HG03159 (cell line): ENCODE data around the gene GRB14.
"Not testable (repeated sequence)": the region's sequence is repeated elsewhere in the genome, so short reads cannot be mapped to it uniquely, and the experiment has no call there.

ENCODE experiments used
- ATAC-seq: cut with Tn5 transposase; IDR thresholded peaks from one replicate; pipeline ENCODE4 v1.9.1; 2021; ENCODE audit warnings: mild to moderate bottlenecking, moderate library complexity; ENCODE audit not compliant: unreplicated experiment

Gene GRB14

DNA sequence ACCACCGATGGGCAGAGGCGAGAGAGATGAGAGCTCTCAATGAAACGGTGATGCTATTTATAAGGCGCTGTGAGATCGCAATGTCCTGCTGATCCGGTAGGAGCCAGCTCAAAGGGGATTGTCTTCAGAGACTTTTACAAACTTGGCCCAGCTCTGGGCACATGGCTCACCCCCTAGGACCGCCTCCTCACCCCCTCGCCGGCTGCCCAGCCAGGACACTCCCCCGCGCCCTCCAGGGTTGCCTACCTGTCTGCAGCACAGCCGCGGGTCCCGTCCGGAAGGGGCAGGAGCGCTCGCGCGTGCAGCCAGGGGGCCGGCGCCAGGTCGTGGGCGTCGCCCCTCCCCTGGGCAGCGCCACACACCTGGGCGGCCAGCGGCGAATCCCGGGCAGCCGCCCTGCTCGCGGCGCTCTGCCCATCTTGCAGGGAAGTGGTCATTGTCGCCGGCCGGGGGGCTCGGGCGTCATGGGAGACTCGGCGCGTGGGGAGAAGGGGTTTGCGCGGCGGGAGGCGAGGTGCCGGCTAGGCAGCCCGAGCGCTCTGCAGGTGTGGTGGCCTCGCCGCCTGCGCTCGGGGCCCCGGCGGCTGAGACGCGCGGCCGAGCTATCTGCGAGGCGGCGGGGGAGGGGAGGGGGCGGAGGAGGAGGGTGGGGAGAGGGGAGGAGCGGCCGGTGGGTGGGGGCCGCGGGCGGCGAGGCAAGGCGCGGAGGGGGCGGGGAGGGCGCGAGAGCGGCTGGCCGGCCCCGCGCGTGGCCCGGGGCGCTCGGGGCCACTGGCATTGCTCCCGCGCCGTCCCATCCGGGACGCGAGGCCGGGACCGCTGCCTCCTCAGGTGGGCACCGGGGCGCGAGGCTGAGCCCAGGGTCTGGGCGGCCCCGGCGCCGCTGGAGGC is at the start of gene GRB14:
Gene GRB14 (minus strand): TSS at position 610 of the 891 bp plus-strand sequence. CDS start 173 bp downstream, at position 437.
- no peak for ATAC-seq

- no peak for ATAC-seq
Observed at GRCh38 chr2:164669291-164669690, 48.0 kb upstream of the GRB14 start.

DNA sequence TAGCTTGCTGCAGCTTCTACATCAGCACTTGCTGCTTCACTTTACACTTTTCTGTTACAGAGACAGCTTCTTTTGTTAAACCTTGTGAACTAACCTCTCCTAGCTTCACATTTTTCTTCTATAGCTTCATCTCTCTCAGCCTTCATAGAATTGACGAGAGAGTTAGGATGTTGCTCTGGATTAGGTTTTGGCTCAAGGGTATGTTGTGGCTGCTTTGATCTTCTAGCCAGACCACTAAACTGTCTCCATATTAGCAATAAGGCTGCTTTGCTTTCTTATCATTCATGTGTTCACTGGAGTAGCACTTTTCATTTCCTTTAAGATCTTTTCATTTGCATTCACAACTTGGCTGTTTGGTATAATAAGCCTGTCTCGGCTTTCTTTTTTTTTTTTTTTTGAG is 46.3 kb upstream of the GRB14 start:
- ATAC-seq: no peak

DNA sequence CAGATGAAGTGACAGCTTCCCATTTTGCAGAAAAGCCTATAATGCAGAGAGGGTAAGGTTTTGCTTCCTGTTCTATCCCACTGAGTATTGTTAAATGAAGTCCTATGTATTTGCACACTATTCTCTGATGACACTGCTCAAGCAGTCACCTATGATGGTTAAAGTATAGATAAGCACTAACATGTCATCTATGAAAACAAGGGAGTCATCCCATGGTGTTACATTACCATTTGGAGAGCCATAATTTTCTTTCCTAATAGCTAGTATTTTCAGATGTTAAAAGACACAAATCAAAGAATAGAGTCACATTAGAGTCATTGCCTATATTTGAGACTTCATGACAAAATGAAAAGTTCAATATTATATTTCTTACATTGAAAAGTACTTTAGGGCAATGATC is 42.8 kb upstream of the GRB14 start:
- no peak for ATAC-seq

DNA sequence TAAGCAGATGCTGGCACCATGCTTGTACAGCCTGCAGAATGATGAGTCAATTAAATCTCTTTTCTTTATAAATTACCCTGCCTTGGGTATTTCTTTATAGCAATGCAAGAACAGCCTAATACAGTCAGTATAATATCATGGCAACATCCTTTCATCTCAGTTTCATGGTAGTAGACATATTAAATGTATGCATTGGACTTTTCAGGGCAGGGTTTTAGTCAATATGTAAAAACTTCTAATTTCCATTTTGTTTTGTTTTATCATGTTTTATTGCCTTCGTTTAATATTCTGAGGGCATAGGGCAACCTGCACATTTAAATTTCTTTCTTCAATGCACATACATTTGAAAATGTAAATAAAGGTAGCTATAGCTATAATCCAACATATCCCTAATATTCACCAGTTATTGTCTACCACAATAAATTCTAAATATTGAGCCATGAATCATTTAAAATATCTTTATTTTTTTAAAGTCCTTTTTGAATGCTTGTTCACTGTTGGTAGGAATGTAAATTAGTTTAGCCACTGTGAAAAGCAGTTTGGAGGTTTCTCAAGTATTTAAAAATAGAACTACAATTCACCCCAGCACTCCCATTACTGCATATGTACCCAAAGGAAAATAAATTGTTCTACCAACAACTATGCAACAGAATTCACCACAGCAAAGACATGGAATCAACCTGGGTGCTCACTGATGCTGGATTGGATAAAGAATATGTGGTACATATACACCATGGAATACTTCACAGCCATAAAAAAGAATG is 41.8 kb upstream of the GRB14 start:
- ATAC-seq: no peak

- ATAC-seq: no peak
Observed at GRCh38 chr2:164662066-164662465, 40.8 kb upstream of the GRB14 start.

DNA sequence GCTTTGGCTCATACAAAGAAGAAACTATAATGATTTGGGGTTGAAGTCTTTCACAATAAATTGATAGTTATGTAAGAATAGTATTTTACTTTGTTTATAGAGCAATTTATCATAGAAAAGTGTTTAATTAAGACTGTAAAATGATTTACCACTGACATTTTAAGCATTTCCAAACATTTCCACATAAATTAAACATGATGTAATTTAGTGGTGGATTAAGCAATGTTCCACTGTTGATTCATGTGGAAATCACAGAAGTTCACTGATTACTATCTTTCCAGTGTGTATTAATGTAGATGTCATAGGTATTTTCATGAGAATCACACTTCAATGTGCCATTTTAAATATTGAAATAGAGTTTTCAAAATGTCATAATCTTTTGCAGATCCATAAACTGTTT is 40.1 kb upstream of the GRB14 start:
- no peak for ATAC-seq

DNA sequence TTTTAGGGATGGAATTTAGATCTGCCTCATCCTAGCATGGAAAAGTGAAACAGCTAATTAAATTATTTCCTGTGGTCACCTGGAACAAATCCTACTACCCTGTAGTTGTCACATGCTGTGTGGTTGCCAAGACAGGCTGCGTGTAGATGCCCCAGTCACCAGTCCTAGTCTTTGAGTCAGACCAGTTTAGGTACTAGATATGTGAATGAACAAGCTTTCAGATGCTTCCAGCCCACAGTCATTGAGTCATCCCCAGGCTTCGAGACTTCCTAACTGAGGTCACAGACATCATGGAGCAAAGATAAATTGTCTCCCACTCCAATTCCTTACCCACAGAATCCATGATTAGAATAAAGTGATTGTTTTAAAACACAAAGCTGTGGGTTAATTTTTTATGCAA is 35.8 kb upstream of the GRB14 start:
- no peak for ATAC-seq

DNA sequence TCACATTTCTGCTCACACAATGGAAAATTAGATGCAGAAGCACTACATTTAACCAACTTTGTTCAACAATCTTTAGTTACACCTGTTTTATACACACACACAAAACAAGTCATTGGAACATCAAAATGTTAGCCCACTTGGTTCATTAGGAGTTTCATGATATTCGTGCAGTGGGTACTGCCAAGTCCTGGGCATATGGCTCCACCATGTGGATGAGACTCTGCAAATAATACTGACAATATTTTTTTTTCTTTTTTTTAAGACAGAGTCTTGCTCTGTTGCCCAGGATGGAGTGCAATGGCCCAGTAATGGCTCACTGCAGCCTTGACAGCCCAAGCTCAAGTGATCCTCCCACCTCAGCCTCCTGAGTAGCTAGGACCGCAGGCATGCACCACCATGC is 34.5 kb upstream of the GRB14 start:
- ATAC-seq: no peak

GRCh38 chr2:164655336-164655735 is 34.1 kb upstream of the GRB14 start:
- no peak for ATAC-seq

GRCh38 chr2:164651361-164651760 is 30.1 kb upstream of the GRB14 start:
- ATAC-seq: no peak

- ATAC-seq: no peak
Observed at GRCh38 chr2:164644036-164644700, 22.9 kb upstream of the GRB14 start.

GRCh38 chr2:164642946-164643555 is 21.8 kb upstream of the GRB14 start:
- no peak for ATAC-seq

DNA sequence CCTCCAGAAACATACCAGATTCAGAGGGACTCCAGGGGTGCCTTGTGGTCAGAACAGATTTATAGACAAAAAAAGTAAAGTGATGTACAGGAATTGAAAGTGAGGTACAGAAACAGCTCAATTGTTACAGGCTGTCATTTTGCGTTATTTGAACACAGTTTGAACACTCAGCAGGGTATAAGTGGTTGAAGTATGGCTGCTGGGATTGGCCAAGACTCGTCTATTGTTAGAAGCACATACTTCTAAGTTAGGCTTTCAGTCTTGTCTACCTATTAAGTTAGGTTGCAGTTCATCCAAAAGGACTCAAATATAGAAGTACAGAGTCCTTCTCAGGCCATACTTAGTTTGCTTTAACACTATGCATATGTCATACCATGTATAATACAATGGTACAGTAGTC is 21.0 kb upstream of the GRB14 start:
- no peak for ATAC-seq

DNA sequence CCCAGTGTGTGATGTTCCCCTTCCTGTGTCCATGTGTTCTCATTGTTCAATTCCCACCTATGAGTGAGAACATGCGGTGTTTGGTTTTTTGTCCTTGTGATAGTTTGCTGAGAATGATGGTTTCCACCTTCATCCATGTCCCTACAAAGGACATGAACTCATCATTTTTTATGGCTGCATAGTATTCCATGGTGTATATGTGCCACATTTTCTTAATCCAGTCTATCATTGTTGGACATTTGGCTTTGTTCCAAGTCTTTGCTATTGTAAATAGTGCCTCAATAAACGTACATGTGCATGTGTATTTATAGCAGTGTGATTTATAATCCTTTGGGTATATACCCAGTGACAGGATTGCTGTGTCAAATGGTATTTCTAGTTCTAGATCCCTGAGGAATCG is 7.0 kb upstream of the GRB14 start:
- not testable (repeated sequence) for ATAC-seq

- ATAC-seq: no peak
Observed at GRCh38 chr2:164625378-164625971, 4.2 kb upstream of the GRB14 start.

DNA sequence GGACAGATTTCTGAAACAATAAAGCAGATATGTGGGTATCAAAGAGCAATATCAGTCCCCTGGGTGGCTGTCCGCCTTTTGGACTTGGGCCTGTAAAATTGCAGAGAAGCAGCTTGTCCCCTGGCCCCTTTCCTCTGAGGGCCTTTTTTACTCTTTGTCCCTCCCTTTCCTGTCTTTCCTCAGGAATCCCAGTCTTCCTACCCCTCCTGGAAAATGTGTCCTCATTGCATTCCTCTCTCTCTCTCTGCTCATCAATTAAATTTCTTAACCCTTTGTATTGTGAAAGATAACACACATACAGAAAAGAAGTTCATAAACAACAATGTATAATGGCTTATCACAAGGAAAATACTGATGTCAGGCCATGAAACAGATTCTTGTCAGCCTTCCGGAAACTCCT is 3.0 kb upstream of the GRB14 start:
- no peak for ATAC-seq

- ATAC-seq: no peak
Observed at GRCh38 chr2:164622338-164623106, 1.2 kb upstream of the GRB14 start.

GRCh38 chr2:164621764-164622105 is 453 bp upstream of the GRB14 start:
- no peak for ATAC-seq

DNA sequence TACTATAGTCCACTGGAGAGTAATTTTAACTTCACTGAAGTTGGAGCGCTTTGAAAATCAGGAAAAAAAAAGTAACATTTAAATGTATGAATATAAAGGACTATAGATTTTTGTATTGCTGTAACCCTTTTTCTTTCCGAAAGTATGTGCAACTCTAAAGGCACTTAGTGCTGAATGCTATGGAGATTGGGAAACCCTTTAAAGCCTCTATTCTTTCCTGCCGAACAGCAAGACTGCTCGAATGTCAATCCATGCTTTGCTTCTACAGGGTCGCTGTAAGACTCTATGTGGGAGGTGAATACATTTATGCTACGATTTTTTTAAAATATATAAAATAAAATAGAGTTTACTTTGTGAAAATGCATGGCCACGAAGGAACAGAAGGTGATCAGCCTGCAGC is 825 bp downstream of the GRB14 start:
- no peak for ATAC-seq
